GM19467 (cell line): Measurements from ENCODE around the gene SRRD.
"Not testable (repeated sequence)": the region's sequence is repeated elsewhere in the genome, so short reads cannot be mapped to it uniquely, and the experiment has no call there.

ENCODE experiments used
- ATAC-seq: cut with Tn5 transposase; IDR thresholded peaks from one replicate; pipeline ENCODE4 v1.9.1; 2021; ENCODE audit warnings: mild to moderate bottlenecking, moderate library complexity; ENCODE audit not compliant: unreplicated experiment

The SRRD gene

DNA sequence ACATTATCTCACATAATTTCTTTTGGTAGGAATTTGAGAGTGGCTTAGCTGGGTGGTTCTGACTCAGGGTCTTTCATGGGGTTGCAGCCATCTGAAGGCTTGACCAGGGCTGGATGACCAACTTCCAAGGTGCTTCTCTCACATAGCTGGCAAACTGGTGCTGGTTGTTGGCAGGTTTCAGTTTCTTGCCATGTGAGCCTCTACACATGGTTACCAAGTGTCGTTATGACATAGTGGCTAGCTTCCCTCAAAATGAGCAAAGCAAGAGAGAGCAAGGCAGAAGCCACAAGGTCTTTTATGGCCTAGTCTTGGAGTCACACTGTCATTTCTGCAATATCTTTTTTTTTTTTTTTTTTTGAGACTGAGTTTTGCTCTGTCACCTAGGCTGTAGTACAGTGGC, 32.8 kb downstream of the SRRD start:
- ATAC-seq: no peak

DNA sequence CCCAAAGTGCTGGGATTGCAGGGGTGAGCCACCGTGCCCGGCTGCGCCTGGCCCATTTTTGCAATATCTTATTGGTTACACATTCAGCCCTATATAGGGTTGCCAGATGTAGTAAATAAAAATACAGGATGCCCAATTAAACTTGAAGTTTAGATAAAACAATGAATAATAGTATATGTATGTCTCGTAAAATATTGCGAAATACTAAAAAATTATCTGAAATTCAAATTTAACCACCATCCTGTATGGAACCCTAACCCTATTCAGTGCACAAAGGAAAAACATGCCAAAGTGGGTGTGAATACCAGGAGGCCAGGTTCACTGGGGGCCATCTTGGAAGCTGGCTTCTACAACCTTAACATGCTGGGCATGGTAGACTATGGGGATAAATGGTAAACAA, 33.8 kb downstream of the SRRD start:
- ATAC-seq: no peak

DNA sequence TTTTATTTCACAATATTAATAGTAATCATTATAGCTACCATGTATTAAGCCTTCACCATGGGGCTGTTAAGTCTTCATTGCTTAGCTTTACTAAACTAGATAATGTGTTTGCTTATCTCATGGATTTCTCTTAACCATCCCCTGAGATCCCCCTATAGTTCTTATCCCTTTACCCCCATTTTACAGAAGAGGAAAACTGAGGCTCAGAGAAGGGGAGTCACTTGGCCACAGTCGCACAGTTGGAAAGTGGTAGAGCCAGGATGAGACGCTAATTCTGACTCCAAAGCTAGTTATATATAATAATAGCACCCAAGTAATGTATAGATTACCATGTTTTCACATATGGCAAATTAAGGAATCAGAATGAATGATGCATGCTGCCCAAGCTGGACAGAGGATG, 38.3 kb downstream of the SRRD start:
- no peak for ATAC-seq

DNA sequence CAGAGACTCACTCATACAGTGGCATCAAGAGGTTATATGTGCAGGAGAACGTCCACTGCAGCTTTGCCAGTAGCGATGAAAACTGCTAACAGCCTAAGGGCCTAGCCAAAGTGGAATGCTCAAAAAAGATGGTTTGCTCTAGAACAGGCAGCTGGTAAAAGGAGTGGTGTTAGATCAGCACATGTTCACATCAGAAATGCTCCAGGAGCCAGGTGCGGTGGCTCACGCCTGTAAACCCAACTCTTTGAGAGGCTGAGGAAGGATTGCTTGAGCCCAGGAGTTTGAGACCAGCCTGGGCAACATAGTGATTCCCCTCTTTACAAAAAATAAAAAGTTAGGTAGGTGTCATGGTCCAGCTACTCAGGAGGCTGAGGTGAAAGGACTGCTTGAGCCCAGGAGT, 38.9 kb downstream of the SRRD start:
- no peak for ATAC-seq

DNA sequence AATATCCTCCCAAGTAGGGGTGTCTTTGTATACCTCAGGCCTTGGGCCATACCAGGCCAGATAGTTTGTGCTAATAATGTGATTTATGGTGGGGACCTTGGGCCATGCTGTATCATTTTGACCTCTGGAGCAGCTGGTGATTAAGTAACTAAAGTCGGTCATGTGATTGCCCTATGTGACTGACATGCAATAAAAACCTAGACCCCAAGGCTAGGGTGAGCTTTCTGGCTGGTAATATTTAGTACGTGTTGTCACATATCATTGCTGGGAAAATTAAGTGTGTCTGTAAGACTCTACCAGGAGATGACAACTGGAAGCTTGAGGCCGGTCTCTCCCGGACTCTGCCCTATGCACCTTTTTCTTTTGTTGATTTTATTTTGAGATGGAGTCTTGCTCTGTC, 41.2 kb downstream of the SRRD start:
- ATAC-seq: no peak

DNA sequence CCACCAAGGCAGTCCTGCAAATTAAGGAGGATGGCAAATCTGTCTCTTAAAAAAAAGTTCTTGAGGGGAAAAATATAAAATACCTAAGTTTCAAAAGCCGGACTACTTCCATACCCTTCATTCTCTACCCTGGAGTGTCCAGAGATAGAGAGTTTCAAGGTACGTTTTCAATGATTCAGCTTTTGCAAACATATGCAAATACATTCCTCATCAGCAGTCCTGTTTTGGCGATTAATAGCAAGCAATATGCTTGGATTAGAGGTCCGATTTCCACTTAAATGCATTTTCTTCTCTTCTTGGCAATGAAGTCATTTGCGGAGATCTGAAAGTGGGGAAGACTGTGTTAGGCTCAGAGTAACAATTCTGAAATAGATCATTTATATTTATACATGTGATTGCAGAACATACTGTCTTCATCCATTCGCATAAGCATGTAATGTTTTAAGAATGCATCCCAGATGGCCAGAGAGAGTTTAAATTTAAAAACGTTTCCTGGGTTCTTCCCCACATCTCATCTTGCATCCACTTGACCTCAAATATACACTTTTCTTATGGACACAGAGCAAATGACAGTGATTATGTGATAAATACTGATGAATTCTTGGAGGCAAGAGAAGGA, 42.4 kb downstream of the SRRD start:
- no peak for ATAC-seq

GRCh38 chr22:26527167-26527566, 43.5 kb downstream of the SRRD start:
- ATAC-seq: no peak

- ATAC-seq: no peak
Observed at GRCh38 chr22:26527574-26528465, 44.1 kb downstream of the SRRD start.

DNA sequence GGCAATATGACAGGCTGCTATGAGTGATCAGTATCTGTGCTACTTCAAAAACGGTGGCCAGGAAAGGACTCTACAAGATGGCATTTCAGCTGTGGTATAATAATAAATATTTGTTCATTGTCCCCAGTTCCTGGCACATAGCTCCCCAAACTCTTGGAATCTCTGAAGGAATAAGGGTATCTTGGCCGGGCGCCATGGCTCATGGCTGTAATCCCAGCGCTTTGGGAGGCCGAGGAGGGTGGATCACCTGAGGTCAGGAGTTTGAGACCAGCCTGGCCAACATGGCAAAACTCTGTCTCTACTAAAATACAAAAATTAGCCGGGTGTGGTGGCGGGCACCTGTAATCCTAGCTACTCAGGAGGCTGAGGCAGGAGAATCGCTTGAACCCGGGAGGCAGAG, 44.8 kb downstream of the SRRD start:
- ATAC-seq: not testable (repeated sequence)

- ATAC-seq: no peak
Observed at GRCh38 chr22:26529345-26529744, 45.7 kb downstream of the SRRD start.

DNA sequence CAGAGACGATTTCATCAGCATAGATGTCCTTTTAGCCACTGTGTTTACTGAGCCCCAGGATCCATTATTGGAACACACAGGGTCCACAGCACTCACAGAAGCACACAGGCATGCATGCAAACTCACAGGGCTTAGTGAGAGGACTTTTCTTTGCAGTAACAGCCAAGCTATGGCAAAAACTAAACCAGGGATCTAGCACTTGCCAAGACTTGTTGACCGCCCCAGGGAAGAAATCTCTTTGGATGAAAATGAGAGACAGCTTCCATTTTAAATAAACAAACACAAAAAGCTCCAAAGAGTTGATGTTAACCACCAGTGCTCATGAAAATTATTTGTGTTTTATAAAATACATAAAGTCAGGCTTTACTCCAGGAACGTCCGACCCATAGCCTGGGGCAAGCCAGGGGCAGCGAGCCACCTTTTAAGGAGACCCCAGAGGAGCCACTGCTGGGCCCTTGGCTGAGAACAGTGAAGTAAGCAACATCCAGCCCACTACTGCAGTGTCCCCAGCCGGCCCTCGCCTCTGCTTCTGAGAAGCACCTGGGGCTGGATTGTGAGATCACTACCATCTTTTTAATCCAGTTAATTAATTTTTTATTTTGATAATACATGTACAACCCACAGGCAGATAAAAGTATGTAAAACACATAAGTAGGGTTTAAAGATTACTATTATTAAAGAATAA, 50.6 kb downstream of the SRRD start:
- no peak for ATAC-seq

DNA sequence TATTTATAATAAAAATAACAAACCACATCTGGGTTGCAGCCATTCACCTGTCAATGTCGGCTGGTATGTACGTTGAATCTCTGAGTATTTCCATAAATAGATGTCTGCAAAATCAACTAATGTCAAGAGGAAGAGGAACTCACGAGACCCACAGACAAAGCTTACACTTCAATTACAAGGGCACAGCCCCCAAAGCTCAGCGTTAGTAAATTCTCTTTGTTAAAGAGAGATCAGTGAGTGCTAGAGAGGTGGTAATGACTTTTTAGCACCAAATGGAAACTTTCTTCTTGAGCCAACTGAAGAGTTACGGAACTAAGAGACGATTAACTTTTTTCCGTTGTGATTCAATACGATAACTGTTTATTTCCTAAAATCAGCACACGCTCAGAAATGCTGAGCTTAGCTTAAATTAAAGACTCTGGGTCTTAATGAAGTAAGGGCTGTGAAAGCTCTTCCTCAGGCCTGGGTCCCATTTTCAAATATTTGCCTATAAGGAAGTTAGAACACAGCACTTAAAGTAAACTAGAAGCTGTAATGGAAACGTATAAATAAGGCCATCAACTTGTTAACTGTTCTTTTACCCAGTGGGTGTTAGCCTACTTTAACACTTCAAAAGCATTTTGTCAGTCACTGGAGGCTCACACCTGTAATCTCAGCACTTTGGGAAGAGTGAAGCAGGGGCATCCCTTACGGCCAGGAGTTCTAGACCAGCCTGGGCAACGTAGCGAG, 51.4 kb downstream of the SRRD start:
- ATAC-seq: no peak

GRCh38 chr22:26535603-26535908, 51.9 kb downstream of the SRRD start:
- ATAC-seq: no peak

GRCh38 chr22:26536056-26536761, 52.5 kb downstream of the SRRD start:
- no peak for ATAC-seq

DNA sequence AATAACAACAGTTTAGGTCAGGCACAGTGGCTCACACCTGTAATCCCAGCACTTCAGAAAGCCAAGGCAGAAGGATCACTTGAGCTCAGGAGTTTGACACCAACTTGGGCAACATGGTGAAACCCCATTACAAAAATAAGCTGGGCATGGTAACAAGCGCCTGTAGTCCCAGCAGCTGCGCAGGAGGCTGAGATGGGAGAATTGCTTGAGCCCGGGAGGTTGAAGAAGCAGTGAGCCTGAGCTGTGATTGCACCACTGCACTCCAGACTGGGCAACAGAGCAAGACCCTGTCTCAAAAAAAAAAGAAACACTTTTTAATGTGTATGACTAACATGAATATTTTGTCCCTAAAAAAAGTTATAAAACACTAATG, 53.1 kb downstream of the SRRD start:
- no peak for ATAC-seq

DNA sequence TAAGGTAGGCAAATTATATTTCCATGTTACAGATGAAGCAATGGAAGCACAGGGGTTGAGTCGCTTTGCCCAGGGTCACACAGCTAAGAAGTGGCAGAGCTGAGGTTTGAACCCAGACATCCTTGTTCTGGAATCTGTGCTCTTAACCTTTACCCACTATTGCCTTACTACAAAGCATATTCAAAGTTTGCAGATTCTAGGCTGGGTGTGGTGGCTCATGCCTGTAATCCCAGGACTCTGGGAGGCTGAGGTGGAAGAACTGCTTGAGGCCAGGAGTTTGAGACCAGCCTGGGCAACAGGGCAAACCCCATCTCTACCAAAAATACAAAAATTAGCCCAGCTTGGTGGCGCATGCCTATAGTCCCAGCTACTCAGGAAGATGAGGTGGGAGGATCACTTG, 56.4 kb downstream of the SRRD start:
- no peak for ATAC-seq

- ATAC-seq: no peak
Observed at GRCh38 chr22:26541167-26541819, 57.6 kb downstream of the SRRD start.

GRCh38 chr22:26542831-26543230, 59.2 kb downstream of the SRRD start:
- no peak for ATAC-seq
